HG02981 (cell line): ENCODE measurements around the gene HMGA1.
"Not testable (repeated sequence)": the region's sequence is repeated elsewhere in the genome, so short reads cannot be mapped to it uniquely, and the experiment has no call there.

Source experiments
- ATAC-seq: cut with Tn5 transposase; IDR thresholded peaks from one replicate; pipeline ENCODE4 v1.9.1; 2021; ENCODE audit warnings: mild to moderate bottlenecking, moderate library complexity; ENCODE audit not compliant: unreplicated experiment

Gene HMGA1

GRCh38 chr6:34259529-34260069 lies 22.9 kb downstream of the HMGA1 start:
- ATAC-seq = no peak

- ATAC-seq = no peak
Observed at GRCh38 chr6:34260576-34261267, 24.0 kb downstream of the HMGA1 start.

DNA sequence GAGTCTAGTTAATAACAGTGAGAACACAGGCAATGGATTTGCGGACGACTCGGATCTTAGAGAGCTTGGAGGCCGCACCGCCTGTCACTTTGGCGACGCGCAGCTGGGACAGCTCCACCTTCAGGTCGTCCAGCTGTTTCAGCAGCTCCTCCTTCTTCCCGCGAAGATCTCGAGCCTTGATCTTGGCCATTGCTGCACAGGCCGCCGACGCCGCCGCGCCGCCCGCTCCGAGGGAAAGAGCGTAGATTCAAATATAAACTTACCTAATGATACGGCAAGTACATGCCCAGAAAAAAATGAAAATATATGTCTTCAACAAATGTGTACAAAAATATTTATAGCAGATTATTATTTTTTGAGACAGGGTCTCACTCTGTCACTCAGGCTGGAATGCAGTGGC lies 26.8 kb downstream of the HMGA1 start:
- not testable (repeated sequence) for ATAC-seq

DNA sequence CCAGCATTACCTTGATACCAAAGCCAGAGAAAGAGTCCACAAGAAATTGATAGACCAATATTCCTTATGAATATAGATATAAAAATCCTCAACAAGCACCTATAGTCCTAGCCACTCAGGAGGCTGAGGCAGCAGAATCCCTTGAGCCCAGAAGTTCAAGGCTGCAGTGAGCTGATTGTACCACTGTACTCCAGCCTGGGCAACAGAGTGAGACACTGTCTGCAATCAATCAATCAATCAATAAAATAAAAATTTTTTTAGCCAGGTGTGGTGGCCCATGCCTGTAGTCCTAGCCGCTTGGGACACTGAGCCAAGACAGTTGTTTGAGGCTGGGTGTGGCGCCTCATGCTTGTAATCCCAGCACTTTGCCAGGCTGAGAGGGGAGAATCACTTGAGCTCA lies 31.1 kb downstream of the HMGA1 start:
- no peak for ATAC-seq

- not testable (repeated sequence) for ATAC-seq
Observed at GRCh38 chr6:34269132-34269531, 32.5 kb downstream of the HMGA1 start.

GRCh38 chr6:34269658-34270341 lies 33.1 kb downstream of the HMGA1 start:
- ATAC-seq = not testable (repeated sequence)

DNA sequence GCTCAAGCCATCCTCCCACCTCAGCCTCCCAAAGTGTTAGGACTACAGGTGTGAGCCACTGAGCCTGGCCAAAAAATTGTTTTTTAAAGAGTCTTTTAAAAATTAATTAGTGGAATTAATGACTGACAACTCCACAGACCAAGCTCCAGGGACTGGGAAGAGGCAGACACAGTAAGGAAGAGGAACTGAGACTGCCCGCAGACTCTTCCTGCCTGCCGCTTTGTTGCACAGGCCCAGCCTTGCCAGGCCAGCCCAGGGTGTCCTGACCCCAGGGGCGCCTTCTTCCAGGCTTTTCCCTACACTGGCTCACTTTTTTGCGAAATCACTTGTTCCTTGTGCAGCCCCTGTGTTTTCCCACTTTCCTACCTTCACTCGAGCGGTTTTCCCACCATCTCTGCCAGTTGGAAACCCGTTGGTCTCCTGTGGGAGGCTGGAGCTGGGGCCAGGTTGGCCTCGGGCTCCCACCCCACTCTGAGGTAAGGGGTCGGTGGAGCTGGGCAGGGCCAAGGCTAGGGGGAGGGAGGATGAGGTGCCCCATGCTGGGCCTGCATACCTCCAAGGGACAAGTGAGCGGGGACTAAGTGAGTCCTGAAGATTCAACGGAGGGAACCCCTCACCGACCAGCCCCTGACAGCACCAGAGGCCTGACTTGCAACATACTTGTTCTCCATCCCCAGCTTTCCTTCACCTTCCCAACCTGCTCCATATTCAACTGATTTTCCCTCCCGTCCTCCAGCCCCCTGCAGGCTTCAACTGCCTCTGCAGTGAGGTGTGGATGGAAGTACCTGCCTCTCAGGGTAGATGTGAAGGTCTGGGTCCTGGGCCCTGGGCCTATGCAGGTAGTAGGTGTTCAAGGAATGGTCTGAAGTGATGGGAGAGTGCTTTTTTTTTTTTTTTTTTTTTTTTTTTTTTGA lies 35.6 kb downstream of the HMGA1 start:
- ATAC-seq = no peak

DNA sequence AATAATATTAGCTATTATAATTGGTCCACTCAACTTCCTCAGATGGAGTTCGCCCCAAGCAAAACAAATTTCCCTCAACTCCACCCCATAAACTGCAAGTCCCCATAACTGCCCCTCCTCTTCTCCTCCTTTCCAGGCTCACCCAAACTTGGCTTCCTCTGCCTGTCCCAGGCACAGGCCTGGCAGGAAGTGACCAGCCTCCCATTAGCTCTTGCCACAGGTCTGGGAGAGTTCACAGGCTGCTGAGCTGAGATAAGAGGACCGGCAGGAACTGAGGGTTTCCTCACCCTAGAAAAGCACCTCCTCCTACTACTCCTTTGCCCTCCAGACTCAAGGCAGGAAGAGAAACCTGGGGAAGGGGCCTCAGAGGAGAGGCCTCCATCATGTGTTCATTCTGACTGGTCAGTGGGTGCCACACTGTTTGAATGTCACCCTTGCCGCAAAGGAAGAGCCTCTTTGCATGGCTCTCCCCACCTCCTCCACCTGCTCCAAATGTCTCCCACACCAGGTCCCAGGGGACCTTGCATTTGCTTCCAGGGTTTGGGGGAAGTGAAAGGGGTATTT lies 36.7 kb downstream of the HMGA1 start:
- no peak for ATAC-seq

- ATAC-seq = no peak
Observed at GRCh38 chr6:34274129-34274528, 37.5 kb downstream of the HMGA1 start.

- ATAC-seq = no peak
Observed at GRCh38 chr6:34275128-34275804, 38.6 kb downstream of the HMGA1 start.

- no peak for ATAC-seq
Observed at GRCh38 chr6:34276191-34276590, 39.5 kb downstream of the HMGA1 start.

DNA sequence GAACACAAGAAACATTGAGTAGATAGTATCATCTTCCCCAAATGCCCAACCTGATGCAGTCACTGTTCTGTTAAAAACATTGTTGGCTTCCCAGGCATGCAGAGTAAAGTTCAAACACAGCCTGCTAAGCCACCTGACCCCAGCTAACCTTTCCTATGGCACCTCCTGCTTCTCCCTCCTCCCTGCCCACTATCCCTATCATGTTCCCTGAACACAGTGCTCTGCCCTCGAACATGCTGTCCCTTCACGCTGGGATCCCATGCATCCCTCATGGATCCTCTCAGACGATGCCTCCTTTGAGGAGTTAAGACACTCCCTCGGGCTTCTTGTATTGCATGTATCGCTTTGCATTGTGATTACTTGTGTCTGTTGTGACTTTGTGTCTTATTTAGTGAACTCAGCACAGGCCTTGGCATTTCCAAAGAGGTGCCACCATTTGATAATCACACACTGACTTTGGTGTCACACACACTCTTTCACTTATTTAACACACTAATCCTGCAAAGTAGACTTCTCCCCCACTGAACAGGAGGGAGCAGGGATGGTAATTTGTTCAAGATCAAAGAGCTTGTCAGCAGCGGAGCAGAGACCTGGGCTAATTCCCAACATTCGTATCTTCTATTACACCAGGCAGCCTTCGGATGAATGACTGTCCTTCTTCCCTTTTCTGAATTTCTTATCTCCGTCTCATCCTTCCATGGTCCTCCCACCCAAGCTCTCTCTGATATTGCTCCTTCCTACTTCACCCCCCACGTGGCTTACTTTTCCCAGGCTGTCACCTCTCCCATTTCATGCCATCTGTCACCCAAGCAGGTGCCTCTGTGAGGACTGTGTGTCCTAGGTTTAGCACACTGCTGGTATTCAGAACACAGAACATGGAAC lies 40.4 kb downstream of the HMGA1 start:
- no peak for ATAC-seq

- ATAC-seq = no peak
Observed at GRCh38 chr6:34277763-34278112, 41.1 kb downstream of the HMGA1 start.

GRCh38 chr6:34278833-34279232 lies 42.2 kb downstream of the HMGA1 start:
- ATAC-seq = no peak

- ATAC-seq = no peak
Observed at GRCh38 chr6:34280216-34280615, 43.5 kb downstream of the HMGA1 start.

DNA sequence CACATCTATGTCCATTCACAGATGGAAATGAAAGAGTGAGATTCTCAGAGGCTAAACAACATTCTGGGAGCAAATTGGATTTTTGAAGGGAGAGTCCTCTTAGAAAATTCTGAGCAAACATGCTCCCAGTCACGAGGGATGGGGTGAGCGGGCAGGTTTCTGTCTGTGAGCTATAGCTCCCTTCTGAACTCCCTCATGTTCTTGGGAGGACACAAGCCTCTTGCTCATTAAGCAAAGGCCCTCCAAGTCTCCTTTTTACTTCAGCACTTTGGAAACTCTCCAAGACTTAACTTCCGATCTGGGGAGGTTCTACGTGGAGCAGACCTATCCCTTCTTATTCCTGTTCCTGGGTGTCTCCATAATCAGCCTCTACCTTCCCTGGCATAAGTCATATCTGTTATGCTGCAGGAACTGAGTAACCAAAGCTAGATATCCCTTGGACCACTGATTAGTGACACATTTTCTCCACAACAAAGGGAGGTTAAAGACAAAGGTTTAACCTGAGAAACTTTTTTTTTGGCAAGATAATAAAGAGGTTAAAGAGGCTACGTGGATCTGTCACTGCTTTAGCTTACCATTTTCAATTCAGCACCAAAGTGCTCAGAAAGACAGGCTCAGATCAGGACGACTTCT lies 45.1 kb downstream of the HMGA1 start:
- no peak for ATAC-seq

DNA sequence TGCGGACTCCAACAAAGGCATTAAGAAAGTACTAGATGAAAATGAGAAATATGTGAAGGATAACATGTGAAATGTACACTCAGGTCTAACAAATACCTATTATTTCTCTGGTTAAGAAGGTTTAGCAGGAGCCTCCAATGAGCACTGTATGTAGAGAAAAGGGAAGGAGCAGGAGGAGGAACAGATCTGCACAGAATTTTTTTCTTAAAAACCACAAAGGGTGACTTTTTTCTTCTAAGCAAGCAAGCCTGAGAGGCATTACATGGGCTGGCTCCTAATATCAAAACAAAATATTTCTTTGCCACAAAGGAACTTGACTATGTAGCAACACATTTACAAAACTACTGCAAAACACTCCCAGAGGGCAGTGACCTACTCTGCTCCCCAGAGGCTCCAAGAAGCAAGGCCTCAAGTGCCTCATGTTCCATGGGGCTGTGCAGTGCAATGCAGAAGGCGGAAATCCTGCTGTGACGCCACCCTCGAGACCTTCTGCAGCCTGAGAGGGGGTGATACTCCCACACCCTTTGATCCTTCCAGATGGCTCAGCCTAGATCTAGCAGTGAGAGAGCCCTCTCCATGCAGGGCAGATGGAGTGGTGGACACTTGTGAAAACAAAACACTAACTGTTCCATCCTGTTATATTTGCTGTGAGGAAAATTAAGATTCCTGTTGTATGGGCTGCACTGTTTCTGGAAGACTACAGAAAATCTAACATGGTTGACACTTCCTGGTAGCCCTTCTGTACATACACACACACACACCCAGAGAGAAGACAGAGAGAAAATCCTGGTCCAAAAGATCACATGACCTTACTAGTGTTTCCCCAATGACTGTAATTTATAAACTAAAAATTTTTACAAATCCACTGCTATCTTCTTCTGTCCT lies 48.1 kb downstream of the HMGA1 start:
- ATAC-seq = no peak
